IMR-90 (cell line): ENCODE data around the gene TM4SF1. TPM values are rescaled to one million over a fixed set of nuclear protein-coding genes. Genes with fewer than 3 reads are reported as not detected.

ENCODE experiments used
- ATAC-seq: fragments of 200-7000 bp; cut with Tn5 transposase; 2 replicates; pipeline ENCODE4 v1.9.1; 2020; ENCODE audit warnings: low read depth, mild to moderate bottlenecking, moderate library complexity
- BruUV-seq: library from RNA; stranded (reverse); fragments of 400-500 nt; replicated peaks from 2 replicates; lab custom pipeline; 2021; lab: Mats Ljungman, UMichigan
- CTCF ChIA-PET: fragments of 300-600 bp; formaldehyde crosslinking; extraction: SDS; loops from one replicate; lab custom pipeline; 2021; ENCODE audit warnings: antibody characterized with exemption; lab: Yijun Ruan, JAX
- POLR2A ChIA-PET: fragments of 300-600 bp; sonication (Branson Sonifier 250); formaldehyde crosslinking; loops from one replicate; lab custom pipeline; 2022; ENCODE audit warnings: antibody characterized with exemption; ENCODE audit not compliant: unreplicated experiment; lab: Charles Lee
- DNase-seq: peaks from one replicate; pipeline ENCODE4 v3.0.0; 2013
- H2AFZ ChIP-seq: replicated peaks from 2 replicates; pipeline ENCODE3; 2013; ENCODE audit warnings: low read length, mild to moderate bottlenecking; ENCODE audit not compliant: poor library complexity
- H2AK5ac ChIP-seq: 2 replicates; pipeline ENCODE4 v1.6.1; 2013; ENCODE audit warnings: low read depth, low read length, inconsistent platforms
- H2AK9ac ChIP-seq: replicated peaks from 2 replicates; pipeline ENCODE3; 2013; ENCODE audit warnings: mild to moderate bottlenecking, low read depth, low read length, moderate library complexity; ENCODE audit not compliant: poor library complexity
- H2BK120ac ChIP-seq: 2 replicates; pipeline ENCODE4 v1.6.1; 2013; ENCODE audit warnings: low read depth, low read length, inconsistent platforms
- H2BK15ac ChIP-seq: 3 replicates; pipeline ENCODE4 v1.6.1; 2013; ENCODE audit warnings: low read depth, low read length, inconsistent platforms
- H2BK20ac ChIP-seq: 2 replicates; pipeline ENCODE4 v1.6.1; 2013; ENCODE audit warnings: low read depth, mild to moderate bottlenecking, inconsistent platforms, low read length, moderate library complexity
- H2BK5ac ChIP-seq: 2 replicates; pipeline ENCODE4 v1.6.1; 2013; ENCODE audit warnings: mild to moderate bottlenecking, low read depth, low read length, inconsistent platforms; ENCODE audit not compliant: poor library complexity, severe bottlenecking
- H3K14ac ChIP-seq: replicated peaks from 2 replicates; pipeline ENCODE4 v1.6.1; 2013; ENCODE audit warnings: low read depth, low read length, inconsistent platforms
- H3K18ac ChIP-seq: 2 replicates; pipeline ENCODE4 v1.6.1; 2013; ENCODE audit warnings: low read depth, low read length, control low read depth
- H3K23ac ChIP-seq: 2 replicates; pipeline ENCODE4 v1.6.1; 2013; ENCODE audit warnings: low read depth, low read length, inconsistent platforms
- H3K27ac ChIP-seq: 2 replicates; pipeline ENCODE4 v1.5.1; 2013; ENCODE audit warnings: mild to moderate bottlenecking, control low read depth, low read length; ENCODE audit not compliant: insufficient read depth
- H3K27me3 ChIP-seq: 2 replicates; pipeline ENCODE4 v1.6.1; 2013; ENCODE audit warnings: low read length; ENCODE audit not compliant: control insufficient read depth, insufficient read depth
- H3K36me3 ChIP-seq: 2 replicates; pipeline ENCODE4 v1.6.1; 2013; ENCODE audit warnings: low read length, mixed read lengths; ENCODE audit not compliant: control insufficient read depth, insufficient read depth
- H3K4ac ChIP-seq: 2 replicates; pipeline ENCODE4 v1.6.1; 2013; ENCODE audit warnings: low read depth, low read length, inconsistent platforms
- H3K4me1 ChIP-seq: 2 replicates; pipeline ENCODE4 v1.6.1; 2013; ENCODE audit warnings: low read length, mixed read lengths; ENCODE audit not compliant: control insufficient read depth, insufficient read depth
- H3K4me2 ChIP-seq: 2 replicates; pipeline ENCODE4 v1.6.1; 2013; ENCODE audit warnings: low read depth, mild to moderate bottlenecking, control low read depth, low read length, moderate library complexity
- H3K4me3 ChIP-seq: 2 replicates; pipeline ENCODE4 v1.5.1; 2013; ENCODE audit warnings: low read depth, mild to moderate bottlenecking, control low read depth, low read length, moderate library complexity; ENCODE audit not compliant: insufficient read depth
- H3K56ac ChIP-seq: 2 replicates; pipeline ENCODE4 v1.6.1; 2013; ENCODE audit warnings: low read length, inconsistent platforms; ENCODE audit not compliant: insufficient read depth; ENCODE audit errors: extremely low read depth
- H3K79me1 ChIP-seq, 2 experiments: 2 replicates each; pipeline ENCODE4 v1.6.1; 2013; ENCODE audit warnings: low read length in 2 of 2, inconsistent platforms in 1 of 2, low read depth in 1 of 2
- H3K9ac ChIP-seq: 2 replicates; pipeline ENCODE4 v1.6.1; 2013; ENCODE audit warnings: low read depth, low read length, control low read depth
- H3K9me1 ChIP-seq: 2 replicates; pipeline ENCODE4 v1.6.1; 2013; ENCODE audit warnings: low read length, inconsistent platforms; ENCODE audit not compliant: insufficient read depth
- H3K9me3 ChIP-seq: 2 replicates; pipeline ENCODE4 v1.6.1; 2013; ENCODE audit warnings: low read length; ENCODE audit not compliant: control insufficient read depth, insufficient read depth
- H4K20me1 ChIP-seq: 2 replicates; pipeline ENCODE4 v1.6.1; 2013; ENCODE audit warnings: low read length, inconsistent platforms; ENCODE audit not compliant: insufficient read depth
- H4K5ac ChIP-seq: 2 replicates; pipeline ENCODE4 v1.6.1; 2013; ENCODE audit warnings: mild to moderate bottlenecking, low read depth, low read length, control low read depth
- H4K8ac ChIP-seq, 2 experiments: 2 replicates each; pipeline ENCODE4 v1.6.1; 2013; ENCODE audit warnings: low read depth in 2 of 2, low read length in 2 of 2, control low read depth in 1 of 2, inconsistent platforms in 1 of 2
- H4K91ac ChIP-seq: 2 replicates; pipeline ENCODE4 v1.6.1; 2013; ENCODE audit warnings: low read depth, low read length, inconsistent platforms; ENCODE audit not compliant: insufficient read depth
- BHLHE40 ChIP-seq: fragments of 150-350 bp; IDR thresholded peaks from 2 replicates; pipeline ENCODE4 v1.6.1; 2016; ENCODE audit warnings: mild to moderate bottlenecking, low read depth, low read length
- CEBPB ChIP-seq: IDR thresholded peaks from 2 replicates; pipeline ENCODE4 v1.6.1; 2012; ENCODE audit warnings: low read depth, low read length, improper control_type of control experiment
- CHD1 ChIP-seq: IDR thresholded peaks from 2 replicates; pipeline ENCODE4 v1.6.1; 2012; ENCODE audit warnings: low read depth, low read length, improper control_type of control experiment
- CTCF ChIP-seq: conservative IDR thresholded peaks from 2 replicates; pipeline ENCODE4 v1.5.1; 2012; ENCODE audit warnings: mild to moderate bottlenecking, low read depth, low read length, improper control_type of control experiment
- ELK1 ChIP-seq: fragments of 150-350 bp; IDR thresholded peaks from 2 replicates; pipeline ENCODE4 v1.6.1; 2016; ENCODE audit warnings: low read depth, mild to moderate bottlenecking, low read length, moderate library complexity, borderline replicate concordance
- FOS ChIP-seq: fragments of 150-350 bp; IDR thresholded peaks from 2 replicates; pipeline ENCODE4 v1.6.1; 2016; ENCODE audit warnings: low read depth, low read length
- MAFK ChIP-seq: IDR thresholded peaks from 2 replicates; pipeline ENCODE4 v1.6.1; 2012; ENCODE audit warnings: low read depth, low read length, improper control_type of control experiment
- MXI1 ChIP-seq: IDR thresholded peaks from 2 replicates; pipeline ENCODE4 v1.6.1; 2012; ENCODE audit warnings: low read depth, mild to moderate bottlenecking, low read length, moderate library complexity, borderline replicate concordance
- NFE2L2 ChIP-seq: fragments of 150-350 bp; IDR thresholded peaks from 2 replicates; pipeline ENCODE4 v1.6.1; 2016; ENCODE audit warnings: low read depth, mild to moderate bottlenecking, low read length
- POLR2A ChIP-seq: IDR thresholded peaks from 2 replicates; pipeline ENCODE4 v1.6.1; 2012; ENCODE audit warnings: mild to moderate bottlenecking, low read depth, low read length
- RAD21 ChIP-seq: IDR thresholded peaks from 2 replicates; pipeline ENCODE4 v1.6.1; 2012; ENCODE audit warnings: low read length, improper control_type of control experiment
- RCOR1 ChIP-seq: IDR thresholded peaks from 2 replicates; pipeline ENCODE4 v1.6.1; 2012; ENCODE audit warnings: mild to moderate bottlenecking, low read length, improper control_type of control experiment; ENCODE audit not compliant: insufficient replicate concordance
- RFX5 ChIP-seq: IDR thresholded peaks from 2 replicates; pipeline ENCODE4 v1.8.0; 2012; ENCODE audit warnings: low read depth, mild to moderate bottlenecking, low read length, moderate library complexity
- SMC3 ChIP-seq: fragments of 150-350 bp; IDR thresholded peaks from 2 replicates; pipeline ENCODE4 v1.6.1; 2016; ENCODE audit warnings: low read depth, mild to moderate bottlenecking, antibody characterized with exemption, low read length, moderate library complexity
- USF2 ChIP-seq: fragments of 150-350 bp; IDR thresholded peaks from 2 replicates; pipeline ENCODE4 v1.6.1; 2017; ENCODE audit warnings: mild to moderate bottlenecking, antibody characterized with exemption, low read length, low read depth
- WGBS, 2 experiments: methylation state at CpG; one replicate each; pipeline versions ENCODE4 v1.1.5 to v1.1.7; 2013; ENCODE audit warnings: missing lambda C conversion rate in 2 of 2; ENCODE audit not compliant: insufficient read length in 1 of 2; ENCODE audit errors: extremely low coverage in 2 of 2; 5-methylcytosine and 5-hydroxymethylcytosine counted together
- dilution Hi-C: fragments of 300-500 bp; cut with HindIII; formaldehyde crosslinking; loops from one replicate; pipeline ENCODE4 v1.14.3; 2018; ENCODE audit warnings: low sequenced_read_pairs; ENCODE audit not compliant: unreplicated experiment
- in situ Hi-C: fragments of 300-500 bp; cut with MboI; formaldehyde crosslinking; loops from 3 replicates; pipeline ENCODE4 v1.14.3; 2019; ENCODE audit warnings: low sequenced_read_pairs, inconsistent platforms, mixed read lengths
- intact Hi-C: fragments of 100-400 bp; cut with micrococcal nuclease; formaldehyde crosslinking; loops from 2 replicates; pipeline ENCODE4 v1.10.0; 2022
- polyA plus RNA-seq, 3 experiments: library from polyadenylated mRNA; depleted of rRNA; stranded (reverse); fragments of >200 nt; gene quantifications; 2 replicates each; pipeline ENCODE4 v1.2.3, GENCODE V29; 2012; ENCODE audit warnings: low replicate concordance in 1 of 3
- total RNA-seq: library from RNA; depleted of rRNA; stranded (reverse); fragments of >200 nt; gene quantifications from 2 replicates; pipeline ENCODE4 v1.2.3, GENCODE V29; 2012

Gene TM4SF1
- total and polyA plus RNA-seq, 2 of the 4 experiments (the other 2 are of a cell fraction): 232 to 302 TPM

- in situ Hi-C loops: loop anchor here (10.0 kb wide), 1 partner anchor 376 kb away; no protein-coding TSS in a partner anchor
- Histone ChIP-seq H2BK5ac (no peak overlapping the region), H3K79me1 (no peaks in the 10 kb centered on the region; a peak in 1 of 4 replicates), H2BK15ac (no peak overlapping the region), H3K27me3 (no peaks in the 10 kb centered on the region), H4K20me1 (no peaks in the 10 kb centered on the region), H3K27ac (no peak overlapping the region), H3K36me3 (no peaks in the 10 kb centered on the region), H3K4me1 (peaks cover 3% of the 10 kb centered on the region), H3K4me3 (no peak overlapping the region), H4K91ac (no peak overlapping the region), H2AK9ac (no peak overlapping the region), H2BK120ac (peak overlapping the region; percentile 5; the same call in 1 of the 2 replicates), H2AK5ac (no peak overlapping the region), H2AFZ (no peak overlapping the region), H3K4me2 (no peak overlapping the region), H3K9me3 (no peaks in the 10 kb centered on the region), H4K8ac (no peak overlapping the region), H3K9me1 (no peaks in the 10 kb centered on the region; the same call in 1 of the 2 replicates), H3K23ac (no peak overlapping the region), H3K14ac (0 out of 2 replicates have a peak overlapping the region, but pooled peaks have one; percentile 23), H2BK20ac (no peak overlapping the region), H3K18ac (no peak overlapping the region), H3K56ac (no peak overlapping the region), H4K5ac (no peak overlapping the region), H3K9ac (no peak overlapping the region), H3K4ac (no peak overlapping the region)
- peak; percentile 31 for DNase-seq
- no TSS peak for BruUV-seq
- 100% methylated on average over 1 of the region's 2 CpGs; no CpG with 5 or more reads in 1 of the 2 experiments for WGBS, 2 experiments
- ATAC-seq: no peak
- ChIA-PET POLR2A (no interaction called here), CTCF (interaction anchor here (1.0 to 1.4 kb wide), 2 partner anchors 58 to 210 kb away, joined by 3 to 4 read pairs; no protein-coding TSS in a partner anchor)
- dilution Hi-C loops: no loop called here
- intact Hi-C loops: no loop called here
- TF ChIP-seq CHD1 (no peak), MAFK (no peak), POLR2A (no peak), RCOR1 (no peak), SMC3 (no peak), BHLHE40 (no peak), FOS (no peak), MXI1 (no peak), CEBPB (no peak), RFX5 (no peak), CTCF (no peak), NFE2L2 (no peak), USF2 (no peak), ELK1 (no peak), RAD21 (no peak)
These were observed 46.7 kb downstream of the TM4SF1 start for GRCh38 chr3:149330609-149331331.
